Fibroblast of skin of abdomen (primary cell): ENCODE data around the gene ZNF827.
A peak's percentile ranks its signal among the peaks of the same experiment; 100 is the strongest.

Experiments used
- DNase-seq: peaks from one replicate; pipeline ENCODE4 v3.0.0-alpha.2; 2013

Gene ZNF827

DNA sequence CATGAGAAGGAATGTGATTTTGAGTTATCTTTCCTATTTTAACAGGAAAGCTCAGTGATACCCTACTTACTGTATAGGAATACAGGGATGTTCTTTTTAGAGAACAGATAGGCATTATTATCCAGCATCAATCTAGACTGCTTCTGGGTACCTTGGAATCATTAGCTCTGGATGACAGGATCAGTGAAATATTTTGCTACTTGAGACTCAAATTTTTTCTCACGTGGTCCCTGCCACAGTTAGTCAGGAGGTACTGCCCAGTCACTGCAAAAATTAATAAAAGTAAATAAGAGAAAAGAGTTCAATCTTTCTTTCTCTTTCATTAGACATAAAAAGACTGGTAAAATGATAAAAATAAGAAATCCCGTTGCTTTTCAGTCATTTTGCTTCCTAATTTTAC is 5.5 kb downstream of the ZNF827 start:
- DNase-seq: peak; percentile 36

DNA sequence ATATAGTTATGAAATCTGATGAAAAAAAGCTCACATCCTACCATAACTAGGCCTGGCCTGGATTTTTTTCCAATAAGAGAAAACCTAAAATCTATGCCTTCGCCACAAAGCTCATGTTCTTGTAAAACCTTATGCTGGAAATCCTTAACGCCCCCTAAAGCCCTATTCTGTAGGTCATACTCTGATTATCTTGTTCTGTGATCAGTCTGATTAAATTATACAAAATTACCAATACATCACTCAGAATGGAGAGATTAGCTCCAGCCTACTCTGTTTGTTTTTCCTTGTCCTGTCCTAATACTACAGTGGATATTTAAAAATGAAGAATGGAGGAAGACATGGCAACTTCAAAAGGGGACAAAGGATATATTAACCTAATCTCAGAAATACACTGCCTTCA is 7.2 kb downstream of the ZNF827 start:
- no peak for DNase-seq

- no peak for DNase-seq
These were observed 8.0 kb downstream of the ZNF827 start for GRCh38 chr4:145930592-145930991.

- no peak for DNase-seq
These were observed 9.0 kb downstream of the ZNF827 start for GRCh38 chr4:145929415-145930178.

- no peak for DNase-seq
These were observed 9.9 kb downstream of the ZNF827 start for GRCh38 chr4:145928748-145929147.

GRCh38 chr4:145927030-145927429 is 11.6 kb downstream of the ZNF827 start:
- DNase-seq: no peak

DNA sequence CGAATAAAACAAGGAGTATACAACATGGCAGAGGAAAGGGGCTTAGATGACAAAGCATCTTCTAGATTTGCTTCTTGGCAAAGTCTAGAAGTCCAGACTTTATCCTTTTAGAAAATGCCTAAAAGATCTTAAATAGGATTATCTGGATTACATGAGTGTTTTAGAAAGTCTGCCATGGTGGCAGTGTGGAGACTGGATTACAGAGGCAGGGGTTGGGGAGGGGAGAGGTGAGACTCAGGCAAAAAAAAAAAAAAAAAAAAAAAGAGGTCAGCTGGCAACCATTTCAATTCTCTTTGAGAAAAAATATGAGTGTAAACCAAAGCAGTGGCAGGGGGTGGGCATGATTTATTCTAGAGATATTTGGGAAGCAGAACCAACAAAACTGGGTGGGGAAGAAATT is 17.4 kb downstream of the ZNF827 start:
- DNase-seq: no peak

- peak; percentile 96 for DNase-seq
These were observed 18.4 kb downstream of the ZNF827 start for GRCh38 chr4:145920205-145920604.

- DNase-seq: no peak
These were observed 26.2 kb downstream of the ZNF827 start for GRCh38 chr4:145912376-145912775.

GRCh38 chr4:145909773-145910172 is 28.9 kb downstream of the ZNF827 start:
- DNase-seq: no peak

GRCh38 chr4:145909281-145909715 is 29.3 kb downstream of the ZNF827 start:
- no peak for DNase-seq

GRCh38 chr4:145907812-145908211 is 30.8 kb downstream of the ZNF827 start:
- DNase-seq: no peak

DNA sequence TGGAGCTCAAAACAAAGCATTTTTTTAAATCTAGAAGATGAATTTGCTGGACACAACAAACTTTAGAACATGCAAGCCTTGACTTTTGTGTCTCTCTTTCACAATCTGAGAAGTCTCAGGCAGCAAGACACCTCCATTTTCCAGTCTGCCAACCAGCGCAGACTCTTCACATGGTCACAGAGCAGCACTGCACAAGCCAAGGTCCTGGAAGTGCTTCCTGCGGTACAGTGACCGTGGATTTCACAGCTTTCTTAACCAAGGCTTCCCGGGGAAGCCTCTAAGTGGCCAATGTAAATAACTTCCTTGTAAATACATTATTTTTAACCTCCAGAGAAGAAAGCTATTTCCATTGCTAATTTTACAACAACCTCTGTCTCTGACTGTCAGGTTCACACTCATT is 31.2 kb downstream of the ZNF827 start:
- no peak for DNase-seq

GRCh38 chr4:145904413-145905177 is 34.0 kb downstream of the ZNF827 start:
- DNase-seq: no peak

GRCh38 chr4:145902522-145902921 is 36.1 kb downstream of the ZNF827 start:
- DNase-seq: no peak

GRCh38 chr4:145899886-145900460 is 38.6 kb downstream of the ZNF827 start:
- no peak for DNase-seq

- no peak for DNase-seq
These were observed 39.6 kb downstream of the ZNF827 start for GRCh38 chr4:145898926-145899531.

GRCh38 chr4:145898466-145898865 is 40.2 kb downstream of the ZNF827 start:
- DNase-seq: no peak

GRCh38 chr4:145895056-145895455 is 43.6 kb downstream of the ZNF827 start:
- DNase-seq: no peak

DNA sequence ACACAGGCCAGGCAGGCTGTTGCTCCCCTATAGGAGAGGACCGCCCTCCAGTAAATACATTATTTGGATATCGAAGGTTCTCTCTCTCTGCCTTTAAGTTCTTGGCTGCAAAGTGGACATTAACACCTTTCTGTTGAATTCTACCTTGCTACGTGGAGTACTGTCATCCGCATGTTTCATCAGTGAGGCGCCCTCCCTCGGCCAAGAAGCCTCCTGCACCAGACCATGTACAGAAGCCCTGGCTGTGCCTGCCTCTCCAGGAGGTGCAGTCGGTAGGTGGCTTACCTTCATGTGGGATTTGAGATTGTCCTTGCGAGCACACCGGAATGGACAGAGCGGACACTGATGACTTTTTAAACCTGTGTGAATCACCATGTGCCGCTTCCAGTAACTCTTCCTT is 46.7 kb downstream of the ZNF827 start:
- DNase-seq: no peak

GRCh38 chr4:145890689-145891088 is 47.9 kb downstream of the ZNF827 start:
- DNase-seq: no peak

DNA sequence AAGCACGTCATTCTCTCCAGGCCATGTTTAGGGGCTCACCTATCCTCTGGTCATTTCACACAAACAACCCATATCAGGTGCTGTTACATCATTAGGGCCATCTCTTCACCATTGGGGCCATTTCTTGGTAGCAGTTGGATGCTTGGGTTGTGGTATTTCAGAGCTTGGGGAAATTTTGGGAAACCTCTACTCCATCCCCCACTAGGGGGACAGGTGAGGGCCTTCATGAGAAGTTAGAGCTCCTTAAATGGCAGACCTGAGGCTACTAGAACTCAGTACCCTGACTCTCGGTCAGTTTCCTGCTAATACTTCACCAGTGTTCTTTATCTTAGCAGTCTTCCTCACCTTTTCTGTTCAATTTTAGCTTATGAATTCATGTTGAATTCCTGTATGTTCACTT is 50.2 kb downstream of the ZNF827 start:
- no peak for DNase-seq
